Thyroid gland (tissue), 4 donors: Measurements from ENCODE around the gene ESYT1. TPM values are rescaled to one million over a fixed set of nuclear protein-coding genes. Genes with fewer than 3 reads are reported as not detected.

Experiments used
- DNase-seq, 2 donors: peaks; one replicate each; pipeline ENCODE4 v3.0.0-alpha.2; 2019
- H3K27ac ChIP-seq, 3 donors: fragments of 200-600 bp; sonication (generic); 1 replicate in 2 of 3; 2 replicates in 1 of 3; pipeline ENCODE4 v1.5.1; 2016 to 2019; ENCODE audit warnings: mild to moderate bottlenecking in 1 of 3, moderate library complexity in 1 of 3
- H3K27me3 ChIP-seq: fragments of 200-600 bp; sonication (generic); one replicate; pipeline ENCODE4 v1.5.1; 2019
- H3K36me3 ChIP-seq, 2 donors: fragments of 200-600 bp; sonication (generic); one replicate each; pipeline ENCODE4 v1.5.1; 2016 to 2019
- H3K4me1 ChIP-seq, 2 donors: fragments of 200-600 bp; sonication (generic); one replicate each; pipeline ENCODE4 v1.5.1; 2017 to 2019
- H3K4me3 ChIP-seq, 3 donors: fragments of 200-600 bp; sonication (generic); replicated peaks in 1 of 3; 1 replicate in 2 of 3; 2 replicates in 1 of 3; pipeline ENCODE4 v1.5.1; 2016; ENCODE audit warnings: mild to moderate bottlenecking in 1 of 3
- H3K9me3 ChIP-seq: fragments of 200-600 bp; sonication (generic); one replicate; pipeline ENCODE4 v1.5.1; 2017
- POLR2A ChIP-seq, 2 donors: fragments of 450-650 bp; IDR thresholded peaks; one replicate each; pipeline ENCODE4 v1.6.1; 2017; ENCODE audit warnings: antibody characterized with exemption in 2 of 2, mild to moderate bottlenecking in 2 of 2, moderate library complexity in 1 of 2
- WGBS, 2 donors: methylation state at CpG; one replicate each; pipeline ENCODE4 v1.1.5; 2017; 5-methylcytosine and 5-hydroxymethylcytosine counted together
- intact Hi-C: fragments of 100-400 bp; cut with DNase I; formaldehyde crosslinking; loops from one replicate; pipeline ENCODE4 v1.15.1; 2023
- total RNA-seq, 4 donors: library from RNA; depleted of rRNA; stranded (reverse); fragments of >200 nt; gene quantifications; one replicate each; pipeline ENCODE4 v1.2.3, GENCODE V29; 2016
- TF ChIP-seq, protein P1 (sequence below), 6 experiments: fragments of 200-600 bp in 3 of 6; fragments of 450-650 bp in 3 of 6; sonication (generic) in 3 of 6; IDR thresholded peaks; one replicate each; pipeline ENCODE4 v1.5.1; 2016 to 2019; ENCODE audit warnings: antibody characterized with exemption in 6 of 6, mild to moderate bottlenecking in 2 of 6, inconsistent platforms in 1 of 6, moderate library complexity in 1 of 6

The ESYT1 gene
- total RNA-seq, 4 donors from 2014 or later: 60.6 to 84.7 (median 68.7) TPM

DNA sequence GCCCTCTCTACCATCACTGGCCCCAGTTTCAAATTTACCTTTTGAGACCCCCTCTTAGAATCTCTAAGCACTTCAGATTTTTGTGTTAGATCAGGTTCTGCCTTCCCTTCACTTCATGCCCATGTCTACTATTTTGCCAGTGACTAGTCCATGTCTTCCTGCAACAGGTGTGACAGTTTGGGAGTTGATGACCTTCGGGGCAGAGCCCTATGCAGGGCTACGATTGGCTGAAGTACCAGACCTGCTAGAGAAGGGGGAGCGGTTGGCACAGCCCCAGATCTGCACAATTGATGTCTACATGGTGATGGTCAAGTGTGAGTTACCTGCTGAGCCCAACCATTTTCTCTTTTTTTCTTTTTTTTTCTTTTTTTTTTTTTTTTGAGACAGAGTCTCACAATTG, 29.5 kb upstream of the ESYT1 start:
- H3K4me1 ChIP-seq: peaks cover 0 to 4% of the 10 kb centered on the region in 2 donors

DNA sequence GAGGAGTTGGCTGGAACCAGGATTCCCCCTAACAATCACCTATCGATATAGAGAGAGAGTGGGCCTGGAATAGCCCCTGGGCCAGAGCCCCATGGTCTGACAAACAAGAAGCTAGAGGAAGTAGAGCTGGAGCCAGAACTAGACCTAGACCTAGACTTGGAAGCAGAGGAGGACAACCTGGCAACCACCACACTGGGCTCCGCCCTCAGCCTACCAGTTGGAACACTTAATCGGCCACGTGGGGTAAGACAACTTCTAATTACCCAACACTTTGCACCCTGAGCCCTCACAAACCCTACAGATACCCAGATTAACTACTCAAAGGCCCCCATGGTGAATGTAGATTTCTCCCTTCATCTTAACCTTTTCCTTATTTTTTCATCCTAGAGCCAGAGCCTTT, 28.3 kb upstream of the ESYT1 start:
- H3K9me3 ChIP-seq: no peaks in the 10 kb centered on the region
- no peak overlapping the region for H3K27ac ChIP-seq
- DNase-seq: no peak
- H3K27me3 ChIP-seq: no peaks in the 10 kb centered on the region
- H3K4me1 ChIP-seq: peaks cover 0 to 5% of the 10 kb centered on the region in 2 donors
- H3K36me3 ChIP-seq: peaks cover 0 to 5% of the 10 kb centered on the region in 2 donors
- WGBS, 2 donors: 95 to 98% methylated on average over 4 of the region's 4 CpGs
- intact Hi-C loops: loop anchor here (10.0 kb wide), 1 partner anchor 55 kb away; the partner anchor contains the start of gene RPS26
- TF ChIP-seq POLR2A (IDR thresholded peaks at IDR 0.05): no peak
- TF ChIP-seq, protein P1, sequence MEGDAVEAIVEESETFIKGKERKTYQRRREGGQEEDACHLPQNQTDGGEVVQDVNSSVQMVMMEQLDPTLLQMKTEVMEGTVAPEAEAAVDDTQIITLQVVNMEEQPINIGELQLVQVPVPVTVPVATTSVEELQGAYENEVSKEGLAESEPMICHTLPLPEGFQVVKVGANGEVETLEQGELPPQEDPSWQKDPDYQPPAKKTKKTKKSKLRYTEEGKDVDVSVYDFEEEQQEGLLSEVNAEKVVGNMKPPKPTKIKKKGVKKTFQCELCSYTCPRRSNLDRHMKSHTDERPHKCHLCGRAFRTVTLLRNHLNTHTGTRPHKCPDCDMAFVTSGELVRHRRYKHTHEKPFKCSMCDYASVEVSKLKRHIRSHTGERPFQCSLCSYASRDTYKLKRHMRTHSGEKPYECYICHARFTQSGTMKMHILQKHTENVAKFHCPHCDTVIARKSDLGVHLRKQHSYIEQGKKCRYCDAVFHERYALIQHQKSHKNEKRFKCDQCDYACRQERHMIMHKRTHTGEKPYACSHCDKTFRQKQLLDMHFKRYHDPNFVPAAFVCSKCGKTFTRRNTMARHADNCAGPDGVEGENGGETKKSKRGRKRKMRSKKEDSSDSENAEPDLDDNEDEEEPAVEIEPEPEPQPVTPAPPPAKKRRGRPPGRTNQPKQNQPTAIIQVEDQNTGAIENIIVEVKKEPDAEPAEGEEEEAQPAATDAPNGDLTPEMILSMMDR (IDR thresholded peaks at IDR 0.05): no peak
- H3K4me3 ChIP-seq: no peak overlapping the region

More for the DNA sequence above, 29.5 kb upstream of the ESYT1 start:
- 88 to 89% methylated on average over 3 of the region's 3 CpGs for WGBS, 2 donors
- no peak for DNase-seq
- no peaks in the 10 kb centered on the region for H3K27me3 ChIP-seq
- intact Hi-C loops: no loop called here
- H3K27ac ChIP-seq: no peak overlapping the region
- H3K4me3 ChIP-seq: no peak overlapping the region
- no peak for TF ChIP-seq POLR2A (IDR thresholded peaks at IDR 0.05)
- TF ChIP-seq, protein P1 (IDR thresholded peaks at IDR 0.05): no peak
- no peaks in the 10 kb centered on the region for H3K9me3 ChIP-seq
- peaks cover 0 to 5% of the 10 kb centered on the region in 2 donors for H3K36me3 ChIP-seq

DNA sequence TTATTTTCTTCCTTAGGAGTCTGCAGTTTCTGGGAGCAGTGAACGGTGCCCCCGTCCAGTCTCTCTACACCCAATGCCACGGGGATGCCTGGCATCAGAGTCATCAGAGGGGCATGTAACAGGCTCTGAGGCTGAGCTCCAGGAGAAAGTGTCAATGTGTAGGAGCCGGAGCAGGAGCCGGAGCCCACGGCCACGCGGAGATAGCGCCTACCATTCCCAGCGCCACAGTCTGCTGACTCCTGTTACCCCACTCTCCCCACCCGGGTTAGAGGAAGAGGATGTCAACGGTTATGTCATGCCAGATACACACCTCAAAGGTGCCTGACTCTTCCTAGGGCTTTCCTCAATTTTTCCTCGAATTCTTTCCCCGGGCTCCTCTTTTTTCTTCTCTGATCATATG, 27.0 kb upstream of the ESYT1 start:
- H3K4me3 ChIP-seq: no peak overlapping the region
- 89 to 90% methylated on average over 14 of the region's 14 CpGs for WGBS, 2 donors
- intact Hi-C loops: loop anchor here (10.0 kb wide), 1 partner anchor 56 kb away; the partner anchor contains the start of gene RPS26

DNA sequence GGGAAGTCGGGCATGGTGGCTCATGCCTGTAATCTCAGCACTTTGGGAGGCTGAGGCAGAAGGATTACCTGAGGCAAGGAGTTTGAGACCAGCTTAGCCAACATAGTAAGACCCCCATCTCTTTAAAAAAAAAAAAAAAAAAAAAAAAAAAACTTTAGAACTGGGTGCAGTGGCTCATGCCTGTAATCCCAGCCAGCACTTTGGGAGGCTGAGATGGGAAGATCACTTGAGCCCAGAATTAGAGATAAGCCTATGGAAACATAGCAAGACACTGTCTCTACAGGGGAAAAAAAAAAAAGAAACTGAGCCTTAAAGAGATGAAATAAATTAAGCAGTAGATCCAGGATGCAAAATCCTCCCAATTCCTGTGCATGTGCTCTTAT, 25.4 kb upstream of the ESYT1 start:
- Histone ChIP-seq H3K27ac (no peak overlapping the region), H3K4me1 (peaks cover 0 to 17% of the 10 kb centered on the region in 2 donors), H3K4me3 (no peak overlapping the region), H3K36me3 (peaks cover 7 to 11% of the 10 kb centered on the region in 2 donors), H3K9me3 (no peaks in the 10 kb centered on the region), H3K27me3 (no peaks in the 10 kb centered on the region)
- WGBS, 2 donors: 90% methylated on average over 1 of the region's 1 CpG
- DNase-seq: no peak
- TF ChIP-seq, protein P1 (IDR thresholded peaks at IDR 0.05): no peak
- TF ChIP-seq POLR2A (IDR thresholded peaks at IDR 0.05): no peak
- intact Hi-C loops: loop anchor here (10.0 kb wide), 1 partner anchor 58 kb away; the partner anchor contains the start of gene RPS26

More for the DNA sequence above, 27.0 kb upstream of the ESYT1 start:
- Histone ChIP-seq H3K36me3 (peaks cover 0 to 5% of the 10 kb centered on the region in 2 donors), H3K9me3 (no peaks in the 10 kb centered on the region), H3K27me3 (no peaks in the 10 kb centered on the region), H3K4me1 (peaks cover 0 to 15% of the 10 kb centered on the region in 2 donors), H3K27ac (no peak overlapping the region)
- no peak for TF ChIP-seq POLR2A (IDR thresholded peaks at IDR 0.05)
- TF ChIP-seq, protein P1 (IDR thresholded peaks at IDR 0.05): no peak
- DNase-seq: no peak

DNA sequence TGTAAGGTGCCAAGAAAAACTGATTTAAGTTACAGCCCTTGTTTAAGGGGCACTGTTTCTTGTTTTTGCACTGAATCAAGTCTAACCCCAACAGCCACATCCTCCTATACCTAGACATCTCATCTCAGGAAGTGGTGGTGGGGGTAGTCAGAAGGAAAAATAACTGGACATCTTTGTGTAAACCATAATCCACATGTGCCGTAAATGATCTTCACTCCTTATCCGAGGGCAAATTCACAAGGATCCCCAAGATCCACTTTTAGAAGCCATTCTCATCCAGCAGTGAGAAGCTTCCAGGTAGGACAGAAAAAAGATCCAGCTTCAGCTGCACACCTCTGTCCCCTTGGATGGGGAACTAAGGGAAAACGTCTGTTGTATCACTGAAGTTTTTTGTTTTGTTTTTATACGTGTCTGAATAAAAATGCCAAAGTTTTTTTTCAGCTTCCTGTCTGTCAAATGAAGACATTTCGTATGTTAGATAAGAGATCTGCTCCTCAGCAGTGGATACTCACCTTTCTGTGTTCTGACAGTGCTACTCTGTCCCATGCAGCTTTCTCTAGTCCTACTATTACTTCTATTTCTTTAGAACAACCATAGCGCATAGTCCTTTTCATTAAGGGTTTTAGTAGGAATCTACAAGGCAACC, 24.9 kb upstream of the ESYT1 start:
- Histone ChIP-seq H3K36me3 (peaks cover 12 to 16% of the 10 kb centered on the region in 2 donors), H3K4me1 (peaks cover 0 to 17% of the 10 kb centered on the region in 2 donors), H3K9me3 (no peaks in the 10 kb centered on the region), H3K4me3 (peak overlapping the region in 1 of 3 donors; percentile 90), H3K27ac (peak overlapping the region; percentile 9 to 83 (median 66)), H3K27me3 (no peaks in the 10 kb centered on the region)
- intact Hi-C loops: loop anchor here (10.0 kb wide), 1 partner anchor 58 kb away; the partner anchor contains the start of gene RPS26
- no peak for DNase-seq
- WGBS, 2 donors: 58 to 65% methylated on average over 6 of the region's 6 CpGs
- TF ChIP-seq POLR2A (IDR thresholded peaks at IDR 0.05): no peak
- TF ChIP-seq, protein P1 (IDR thresholded peaks at IDR 0.05): no peak
